Liver (tissue), 3 donors: ENCODE data around the gene SF3B3.

Source experiments
- EGR1 ChIP-seq, 2 donors: IDR thresholded peaks; 2 replicates each; pipeline ENCODE4 v1.6.1; 2016 to 2018; ENCODE audit warnings: antibody characterized with exemption in 2 of 2, low read depth in 2 of 2
- GABPA ChIP-seq, 2 donors: IDR thresholded peaks in 1 of 2; conservative IDR thresholded peaks in 1 of 2; 2 replicates each; pipeline ENCODE4 v1.6.1; 2016; ENCODE audit warnings: antibody characterized with exemption in 2 of 2, mild to moderate bottlenecking in 1 of 2, moderate library complexity in 1 of 2
- MAX ChIP-seq: IDR thresholded peaks from 2 replicates; pipeline ENCODE4 v1.6.1; 2016; ENCODE audit warnings: antibody characterized with exemption
- RAD21 ChIP-seq, 2 donors: IDR thresholded peaks; 2 replicates each; pipeline ENCODE4 v1.6.1; 2016; ENCODE audit warnings: antibody characterized with exemption in 2 of 2, mild to moderate bottlenecking in 2 of 2
- TAF1 ChIP-seq: conservative IDR thresholded peaks from 2 replicates; pipeline ENCODE4 v1.6.1; 2016; ENCODE audit warnings: antibody characterized with exemption, mild to moderate bottlenecking
- YY1 ChIP-seq: IDR thresholded peaks from 2 replicates; pipeline ENCODE4 v1.6.1; 2016; ENCODE audit warnings: antibody characterized with exemption, mild to moderate bottlenecking
- ZBTB33 ChIP-seq: IDR thresholded peaks from 2 replicates; pipeline ENCODE4 v1.6.1; 2016; ENCODE audit warnings: antibody characterized with exemption
- TF ChIP-seq, protein P1 (sequence below): fragments of 150-350 bp; IDR thresholded peaks from 2 replicates; pipeline ENCODE4 v1.5.1; 2017; ENCODE audit warnings: improper control_type of control experiment, low read depth, low read length; ENCODE audit not compliant: missing input control
- donor health status: healthy.
- donor health status: healthy.

GRCh38 chr16:70480127-70481105 is 43.2 kb upstream of the SF3B3 start:
- TF ChIP-seq, protein P1, sequence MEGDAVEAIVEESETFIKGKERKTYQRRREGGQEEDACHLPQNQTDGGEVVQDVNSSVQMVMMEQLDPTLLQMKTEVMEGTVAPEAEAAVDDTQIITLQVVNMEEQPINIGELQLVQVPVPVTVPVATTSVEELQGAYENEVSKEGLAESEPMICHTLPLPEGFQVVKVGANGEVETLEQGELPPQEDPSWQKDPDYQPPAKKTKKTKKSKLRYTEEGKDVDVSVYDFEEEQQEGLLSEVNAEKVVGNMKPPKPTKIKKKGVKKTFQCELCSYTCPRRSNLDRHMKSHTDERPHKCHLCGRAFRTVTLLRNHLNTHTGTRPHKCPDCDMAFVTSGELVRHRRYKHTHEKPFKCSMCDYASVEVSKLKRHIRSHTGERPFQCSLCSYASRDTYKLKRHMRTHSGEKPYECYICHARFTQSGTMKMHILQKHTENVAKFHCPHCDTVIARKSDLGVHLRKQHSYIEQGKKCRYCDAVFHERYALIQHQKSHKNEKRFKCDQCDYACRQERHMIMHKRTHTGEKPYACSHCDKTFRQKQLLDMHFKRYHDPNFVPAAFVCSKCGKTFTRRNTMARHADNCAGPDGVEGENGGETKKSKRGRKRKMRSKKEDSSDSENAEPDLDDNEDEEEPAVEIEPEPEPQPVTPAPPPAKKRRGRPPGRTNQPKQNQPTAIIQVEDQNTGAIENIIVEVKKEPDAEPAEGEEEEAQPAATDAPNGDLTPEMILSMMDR = no peak
- TF ChIP-seq TAF1 = no peak
- TF ChIP-seq EGR1 (IDR thresholded peaks at IDR 0.05; ENCODE audit: low read depth in 2 of 2) = no peak
- TF ChIP-seq YY1 = no peak
- TF ChIP-seq GABPA (IDR thresholded peaks at IDR 0.05 in 1 of 2, conservative IDR thresholded peaks at IDR 0.05 in 1 of 2) = no peak
- TF ChIP-seq ZBTB33 = no peak
- no peak for TF ChIP-seq RAD21 (IDR thresholded peaks at IDR 0.05)
- TF ChIP-seq MAX = no peak
